ENCODE results near the gene LRRTM4.

The LRRTM4 gene

DNA sequence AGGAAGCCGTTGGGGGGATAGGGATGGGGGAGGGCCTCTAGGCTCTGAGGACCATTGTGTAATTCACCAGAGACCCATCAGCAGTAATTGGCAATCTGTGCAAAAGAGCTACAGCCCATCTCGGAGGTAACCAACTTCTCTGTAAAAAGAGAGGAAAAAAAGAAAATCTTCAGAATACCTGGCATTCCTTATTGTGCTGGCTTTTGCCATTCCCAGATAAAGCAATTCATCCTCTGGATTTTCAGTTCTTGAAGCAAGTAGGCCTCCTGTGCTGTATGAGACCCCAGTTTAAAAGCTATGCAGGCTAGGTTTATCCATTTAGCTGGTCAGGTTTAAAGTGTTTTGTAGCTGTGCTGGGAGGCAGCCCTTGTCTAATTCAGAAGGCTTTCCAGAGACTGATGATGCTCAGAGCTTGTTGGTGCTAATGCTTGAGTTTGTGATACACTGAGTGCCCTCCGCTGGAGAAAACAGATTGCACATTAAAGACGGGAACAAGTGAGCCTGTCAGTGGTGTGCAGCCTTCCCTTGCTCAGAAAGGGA is at the start of gene LRRTM4:
TSS of gene LRRTM4 (minus strand) at position 446 of the 540 bp plus-strand sequence.
- no peak for DNase-seq (ENCODE audit: low spot score)

DNA sequence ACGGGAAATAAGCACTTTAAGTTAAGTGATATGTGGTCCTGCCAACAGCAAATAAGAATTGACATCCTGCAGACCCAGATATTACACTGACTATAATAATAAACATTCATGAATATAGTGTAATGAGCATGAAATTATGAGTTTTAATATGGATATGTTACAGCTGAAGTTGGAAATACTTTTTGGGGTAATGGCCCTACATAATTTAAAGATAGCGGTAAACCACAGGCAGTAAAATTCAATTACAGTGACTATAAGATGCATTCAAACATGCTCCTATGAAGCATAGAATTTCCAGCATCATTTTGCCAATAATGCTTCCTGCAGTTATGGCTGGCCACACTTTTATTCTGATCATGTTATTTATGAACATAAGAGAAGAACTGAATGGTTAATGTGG is 49.4 kb upstream of the LRRTM4 start:
- no peak for DNase-seq (ENCODE audit: low spot score)

DNA sequence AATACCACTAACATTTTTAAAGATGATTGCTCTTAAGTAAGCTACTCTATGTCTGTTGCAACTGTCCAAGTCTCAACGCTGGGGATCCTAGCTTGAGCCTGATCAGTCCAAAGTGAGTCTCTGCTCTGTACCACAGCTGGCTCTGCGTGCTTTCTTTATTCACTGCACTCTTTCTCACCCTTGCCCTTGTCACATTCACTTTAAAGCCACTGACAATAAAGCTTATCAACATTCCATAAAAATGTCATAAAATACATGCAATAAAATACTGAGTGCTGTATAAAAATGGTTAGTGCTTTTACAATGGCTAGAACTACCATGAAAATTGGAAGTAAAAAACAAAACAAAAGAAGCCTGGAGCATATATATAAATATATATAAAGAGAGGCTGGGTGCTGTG is 45.5 kb upstream of the LRRTM4 start:
- no peak for DNase-seq (ENCODE audit: low spot score)

DNA sequence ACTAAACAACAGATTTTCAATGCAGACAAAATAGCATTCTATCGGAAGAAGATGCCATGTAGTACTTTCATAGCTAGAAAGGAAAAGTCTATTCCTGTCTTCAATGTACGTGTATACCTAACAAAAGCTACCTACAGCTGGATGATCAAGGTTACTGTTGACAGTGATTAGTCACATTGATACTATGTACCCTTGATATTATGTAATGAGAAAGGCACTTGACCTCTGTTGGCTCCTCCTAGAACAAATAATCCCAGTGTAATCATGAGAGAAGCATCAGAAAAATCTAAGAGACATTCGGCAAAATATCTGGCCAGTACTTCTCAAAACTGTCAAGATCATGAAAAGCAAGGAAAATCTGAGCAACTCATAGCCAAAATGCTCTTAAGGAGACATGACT is 44.4 kb upstream of the LRRTM4 start:
- peak; percentile 45 for DNase-seq (ENCODE audit: low spot score)

DNA sequence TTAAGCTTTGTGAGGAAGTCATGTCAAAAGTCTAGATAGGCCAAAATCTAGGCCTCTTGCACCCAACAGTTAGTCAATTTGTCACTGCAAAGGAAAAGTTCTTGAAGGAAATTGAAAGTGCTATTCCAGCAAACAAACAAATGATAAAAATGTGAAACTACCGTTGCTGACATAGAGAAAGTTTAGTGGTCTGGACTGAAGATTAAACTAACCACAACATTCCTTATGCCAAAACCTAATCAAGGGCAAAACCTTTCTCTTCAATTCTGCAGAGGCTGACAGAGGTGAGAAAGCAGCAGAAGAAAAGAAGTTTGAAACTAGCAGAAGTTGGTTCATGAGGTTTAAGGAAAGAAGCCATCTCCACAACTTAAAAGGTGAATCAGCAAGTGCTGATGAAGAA is 44.0 kb upstream of the LRRTM4 start:
- peak; percentile 51 for DNase-seq (ENCODE audit: low spot score)

DNA sequence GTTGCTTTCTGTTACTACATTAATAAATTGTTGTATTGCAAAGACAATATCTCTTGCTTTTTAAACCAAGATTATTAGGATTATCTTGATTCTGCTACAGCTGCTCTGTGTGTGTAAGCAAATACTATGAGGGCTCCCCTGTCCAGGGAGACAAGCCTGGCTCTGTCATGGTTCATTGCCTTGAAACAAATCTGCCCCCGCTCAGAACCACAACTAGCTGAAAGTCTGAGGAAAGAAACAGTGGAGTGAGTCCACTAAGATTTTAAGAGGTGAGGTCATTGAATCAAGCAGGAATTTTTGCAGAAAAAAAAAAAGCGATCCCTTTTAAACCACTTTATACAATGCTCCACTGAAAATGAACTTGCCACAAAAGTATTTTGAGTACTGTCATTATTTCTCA is 30.8 kb upstream of the LRRTM4 start:
- DNase-seq (ENCODE audit: low spot score): peak; percentile 86

DNA sequence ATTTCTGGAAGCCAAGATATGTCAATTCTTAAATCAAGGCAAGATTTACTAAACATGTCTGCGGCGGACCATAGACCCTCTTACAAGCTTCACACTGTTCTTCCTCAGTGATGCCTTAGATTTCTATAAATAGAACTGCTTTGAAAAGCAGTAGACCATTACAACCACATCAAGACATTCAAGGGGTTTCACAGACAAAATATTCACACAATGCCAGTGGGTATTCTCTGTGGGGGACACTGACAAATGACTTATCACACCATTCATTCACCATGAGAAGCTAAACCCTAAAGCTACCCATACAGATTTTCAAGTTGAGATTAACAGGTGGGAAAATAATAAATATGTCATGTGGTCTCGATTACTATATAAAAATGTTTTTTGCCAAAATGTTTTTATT is 15.9 kb upstream of the LRRTM4 start:
- peak; percentile 17 for DNase-seq (ENCODE audit: low spot score)

DNA sequence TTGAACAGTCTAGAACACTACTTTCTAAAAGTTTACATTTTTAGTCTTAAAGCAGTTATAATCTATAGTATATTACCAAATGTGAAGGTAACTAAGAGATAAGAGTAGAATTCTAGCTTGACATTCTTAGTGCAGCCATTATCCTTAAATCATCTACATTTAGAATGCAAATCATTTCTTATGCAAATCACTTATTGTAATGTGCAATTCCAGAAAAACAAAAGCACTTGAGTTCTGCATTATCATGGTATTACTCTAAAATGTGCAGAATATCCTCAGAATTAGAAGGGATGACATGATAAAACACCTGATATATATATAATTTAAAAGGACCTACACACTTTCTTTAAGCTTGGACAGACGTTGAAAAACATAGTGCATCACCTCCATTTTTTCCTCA is 712 bp upstream of the LRRTM4 start:
- DNase-seq (ENCODE audit: low spot score): no peak

DNA sequence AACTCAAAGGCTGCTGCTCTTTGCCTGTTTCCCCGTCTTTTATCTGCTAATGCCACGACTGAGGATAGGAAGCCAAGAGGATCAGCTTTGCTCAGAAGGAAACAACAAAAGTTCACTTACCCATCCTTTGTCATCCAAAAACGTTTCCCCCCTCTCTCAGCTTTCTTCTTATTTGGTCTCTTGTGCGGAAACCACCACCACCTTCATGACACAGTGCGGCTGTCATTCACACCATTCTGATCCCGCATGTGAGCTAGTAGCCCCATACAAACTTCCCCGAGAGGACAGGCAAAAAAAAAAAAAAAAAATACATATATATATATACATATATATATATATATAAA is 656 bp downstream of the LRRTM4 start:
- no peak for DNase-seq (ENCODE audit: low spot score)

DNA sequence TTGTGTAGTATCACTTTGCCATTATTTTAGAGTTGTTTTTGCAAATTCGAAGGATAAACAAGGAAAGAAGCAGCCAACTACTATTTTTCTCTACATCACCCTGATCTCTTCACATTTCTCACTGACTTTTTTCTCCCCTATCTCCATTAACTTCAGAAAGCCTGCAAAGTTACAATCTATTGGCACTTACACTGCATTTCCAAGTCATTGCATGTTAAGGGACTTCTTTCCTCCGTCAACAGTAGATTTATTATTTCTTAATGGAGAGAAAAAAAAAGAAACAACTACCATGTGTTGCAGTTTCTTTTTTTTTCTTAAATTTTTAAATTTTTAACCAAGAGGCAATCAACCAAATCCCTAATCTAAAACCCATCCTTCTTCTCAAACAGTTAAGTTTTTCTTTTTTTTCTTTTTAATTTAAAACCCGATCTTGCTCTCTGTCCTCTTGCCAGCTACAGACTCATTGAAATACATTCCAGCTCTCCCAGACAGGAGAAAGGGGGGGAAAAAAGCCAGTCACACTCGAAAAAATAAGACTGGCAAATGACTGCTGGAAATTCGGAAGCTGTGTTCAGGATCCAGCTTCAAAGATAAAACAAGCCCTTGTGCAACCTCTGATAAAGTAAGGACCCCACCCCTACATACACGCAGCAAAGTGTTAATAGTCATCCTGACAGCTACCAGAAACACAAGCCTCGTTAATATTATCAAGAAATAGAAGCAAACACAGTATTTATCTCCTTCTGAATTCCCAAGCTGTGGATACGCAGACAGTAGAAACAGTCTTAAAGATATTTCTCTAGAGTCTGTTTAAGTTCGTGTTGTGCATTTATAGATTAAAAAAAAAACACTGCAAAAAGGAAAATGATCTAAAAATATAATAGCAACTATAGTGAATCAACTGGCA is 1.3 kb downstream of the LRRTM4 start:
- DNase-seq (ENCODE audit: low spot score): no peak

DNA sequence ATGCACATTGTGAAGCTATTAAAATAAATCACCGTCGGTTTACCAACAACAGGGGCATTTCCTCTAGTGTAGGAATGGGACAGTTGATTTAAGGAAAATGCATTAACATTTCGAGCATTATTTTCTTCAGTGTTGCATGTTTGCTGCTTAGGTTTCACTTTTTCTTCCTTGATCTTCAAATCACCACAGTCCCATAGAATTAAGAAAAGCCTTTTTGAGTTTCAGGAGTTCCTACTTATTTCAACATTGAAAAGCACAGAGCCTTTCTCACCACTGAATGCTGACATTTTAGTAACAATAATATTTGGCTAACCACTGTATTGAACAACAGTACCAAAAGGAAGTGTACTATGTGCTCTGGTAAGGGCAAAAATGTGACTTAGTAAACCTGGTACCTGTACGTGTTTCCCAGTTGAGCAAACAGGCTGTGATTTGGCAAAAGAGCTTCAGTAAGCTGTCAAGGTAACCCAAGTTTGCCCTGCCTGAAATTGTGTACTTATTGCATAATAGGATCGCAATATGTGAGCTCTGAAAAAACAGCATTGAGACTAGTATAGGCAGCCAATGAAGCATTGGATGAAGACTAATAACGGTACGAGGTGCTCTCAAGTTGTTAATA is 2.2 kb downstream of the LRRTM4 start:
- no peak for DNase-seq (ENCODE audit: low spot score)

DNA sequence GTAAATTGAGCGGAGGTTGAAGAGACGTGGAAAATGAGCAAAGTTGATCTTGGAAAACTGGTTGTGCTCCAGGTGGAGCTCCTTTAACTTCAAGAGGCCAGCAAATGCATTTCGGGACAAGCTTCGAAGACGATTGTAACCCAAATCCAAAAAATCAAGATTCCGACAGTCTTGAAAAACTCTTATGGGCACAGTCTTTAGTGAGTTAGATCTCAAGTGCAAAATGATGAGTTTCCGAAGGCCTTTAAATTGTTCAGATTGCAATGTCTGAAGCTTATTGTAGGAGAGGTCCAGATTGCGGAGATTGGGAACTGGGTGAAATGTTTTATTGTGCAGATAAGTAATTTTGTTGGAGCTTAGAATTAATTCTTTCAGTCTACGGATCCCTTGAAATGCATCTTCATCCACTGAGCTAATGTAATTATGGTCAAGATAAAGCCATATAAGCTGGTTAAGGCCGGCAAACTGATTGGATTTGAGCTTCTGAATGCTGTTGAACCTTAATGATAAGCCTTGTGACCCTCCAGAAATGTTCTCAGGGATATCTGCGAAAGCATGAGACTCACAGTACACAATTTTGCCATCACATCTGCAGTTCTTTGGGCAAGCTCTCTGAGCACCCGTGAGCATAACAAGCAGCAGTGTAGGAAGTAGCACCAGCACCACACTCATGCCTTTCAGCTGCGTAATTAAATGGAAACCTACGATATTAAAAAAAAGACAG is 2.9 kb downstream of the LRRTM4 start:
- DNase-seq (ENCODE audit: low spot score): no peak

DNA sequence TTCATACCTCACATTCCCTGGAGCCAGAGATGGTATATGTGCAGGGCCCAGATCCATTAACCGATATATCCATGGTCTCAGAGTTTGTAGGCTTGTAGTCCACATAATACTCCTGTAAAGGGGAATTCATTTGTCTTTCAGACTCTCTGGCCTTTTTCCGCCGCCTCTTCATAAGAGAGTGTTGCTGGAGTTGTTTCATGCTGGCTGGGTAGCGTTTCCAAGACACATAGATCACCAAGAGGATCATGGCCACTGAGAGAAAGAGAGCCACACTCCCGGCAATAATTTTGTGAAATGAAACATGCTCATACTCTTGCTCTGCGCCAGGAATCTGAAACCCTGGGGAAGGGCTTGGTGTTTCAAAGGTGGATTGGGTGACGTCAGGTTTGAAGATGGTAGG is 3.9 kb downstream of the LRRTM4 start:
- no peak for DNase-seq (ENCODE audit: low spot score)

DNA sequence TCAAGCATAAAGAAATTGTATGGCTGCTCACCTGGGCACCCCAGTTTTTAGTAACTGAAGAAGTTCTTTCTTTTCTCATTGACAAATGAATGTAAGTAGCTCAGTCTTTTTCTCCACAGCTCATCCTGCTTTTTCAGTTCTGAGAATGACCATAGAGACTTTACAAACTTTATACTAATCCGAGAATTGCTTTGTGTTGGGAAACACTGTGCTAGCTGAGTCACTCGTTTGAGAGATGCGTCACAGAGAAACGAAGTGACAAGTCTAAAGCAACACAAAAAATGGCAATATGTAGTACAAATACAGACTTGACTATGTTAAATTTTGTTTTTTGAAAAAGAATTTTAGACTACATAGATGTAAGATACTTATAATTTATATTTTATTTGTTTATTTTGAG is 9.0 kb downstream of the LRRTM4 start:
- DNase-seq (ENCODE audit: low spot score): no peak

DNA sequence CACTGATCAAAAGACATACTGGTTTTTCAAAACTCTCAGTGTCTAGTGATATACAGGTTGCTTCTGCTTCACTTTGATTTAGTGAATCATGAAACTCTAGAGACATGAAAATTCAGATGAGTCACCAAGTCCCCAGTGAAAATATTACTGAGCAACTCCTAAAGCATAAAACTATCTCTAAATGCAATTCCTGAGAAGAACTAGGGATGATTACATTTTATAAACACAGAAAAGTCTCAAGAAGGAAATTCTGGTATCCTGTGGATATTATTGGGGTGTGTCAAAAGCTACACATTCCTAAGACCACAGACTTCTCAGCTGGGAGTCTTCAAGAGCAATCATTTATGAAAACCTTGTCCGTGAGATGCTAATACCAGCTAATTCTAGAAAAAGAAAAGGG is 9.7 kb downstream of the LRRTM4 start:
- DNase-seq (ENCODE audit: low spot score): peak; percentile 28

DNA sequence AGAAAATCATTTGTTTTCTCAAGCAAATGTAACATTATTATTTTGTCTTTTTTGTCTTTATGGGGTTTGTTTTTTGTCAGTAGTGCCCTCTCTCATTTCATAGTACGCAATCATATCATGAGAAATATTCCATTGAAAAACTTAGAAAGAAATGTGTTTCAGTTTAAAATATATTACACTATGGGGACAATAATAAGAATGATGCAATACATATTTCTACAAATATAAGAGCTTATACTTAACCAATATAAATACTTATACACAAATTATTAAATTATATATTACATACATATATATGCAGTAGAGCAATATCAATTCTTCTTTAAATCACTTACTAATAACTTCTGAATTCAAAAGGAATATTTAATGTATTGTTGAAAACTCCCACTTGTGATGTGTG is 13.7 kb downstream of the LRRTM4 start:
- no peak for DNase-seq (ENCODE audit: low spot score)

DNA sequence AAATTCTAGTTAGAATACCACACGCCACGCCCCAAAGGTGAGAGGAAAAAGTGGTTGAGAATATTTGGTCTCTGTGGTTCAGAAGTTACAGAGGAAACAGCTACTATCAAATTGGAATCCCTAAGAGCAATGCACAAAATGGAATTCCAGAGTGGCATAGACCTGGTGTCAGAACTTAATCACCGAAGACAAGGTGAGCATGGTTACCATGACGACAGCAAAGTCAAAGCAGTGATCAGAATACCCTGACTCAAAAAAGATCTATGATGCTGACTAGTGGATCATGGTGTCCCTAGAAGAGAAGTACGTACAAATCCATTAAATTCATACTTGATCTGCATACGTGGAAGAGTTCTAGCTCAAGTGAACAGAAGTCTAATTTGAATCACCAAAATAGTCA is 14.5 kb downstream of the LRRTM4 start:
- DNase-seq (ENCODE audit: low spot score): no peak

DNA sequence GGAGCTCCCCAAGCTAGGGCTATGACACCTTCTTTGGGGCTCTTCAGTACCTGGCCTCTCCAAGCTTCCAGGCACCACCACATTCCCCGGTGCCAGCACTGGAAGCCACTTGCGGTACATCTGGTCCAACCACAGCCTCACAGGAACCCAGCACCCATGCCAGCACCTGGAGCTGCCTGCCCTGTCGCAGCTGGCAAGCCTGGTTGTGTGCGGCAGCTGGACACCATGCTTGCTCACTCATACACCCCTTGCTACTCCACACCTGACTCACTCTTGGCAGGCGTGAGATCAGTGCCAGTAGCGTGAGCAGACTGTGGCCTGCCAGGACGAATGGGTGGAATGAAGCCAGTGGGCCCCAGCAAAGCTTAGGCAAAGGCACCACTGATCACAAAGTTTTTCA is 34.0 kb downstream of the LRRTM4 start:
- DNase-seq (ENCODE audit: low spot score): no peak

DNA sequence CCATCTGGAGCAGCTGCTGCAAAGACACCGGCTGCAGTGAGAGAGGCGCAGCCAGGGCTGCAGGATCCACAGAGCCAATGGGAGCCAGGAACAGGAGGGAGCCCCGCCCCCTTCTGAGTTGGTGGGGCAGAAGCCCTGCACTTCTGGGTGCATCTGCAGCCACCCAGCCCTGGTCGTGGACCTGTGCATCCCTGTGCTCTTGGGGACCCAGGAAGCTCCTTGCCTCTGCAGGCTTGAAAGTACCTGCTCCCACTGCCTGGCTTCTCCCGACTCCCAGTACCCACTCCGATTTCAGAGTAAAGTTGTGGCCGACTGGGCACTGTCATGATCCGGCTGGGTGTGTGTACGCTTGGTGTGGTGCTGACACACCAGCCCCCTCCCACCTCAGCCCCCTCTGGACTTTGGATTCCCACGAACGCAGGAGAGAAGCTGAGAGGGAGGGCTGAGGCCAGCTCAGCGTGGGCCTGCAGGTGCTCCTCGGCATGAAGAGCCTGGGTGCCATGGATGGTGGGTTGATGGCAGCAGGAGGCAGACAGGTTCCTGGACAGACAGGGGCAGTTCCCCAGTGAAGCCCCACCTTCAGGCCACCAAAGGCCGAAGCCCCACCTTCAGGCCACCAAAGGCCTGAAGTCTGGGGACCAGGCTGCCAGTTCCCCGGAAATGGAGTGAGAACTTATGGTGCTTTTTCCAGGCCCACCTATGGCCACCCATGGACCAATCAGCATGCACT is 34.9 kb downstream of the LRRTM4 start:
- DNase-seq (ENCODE audit: low spot score): no peak

DNA sequence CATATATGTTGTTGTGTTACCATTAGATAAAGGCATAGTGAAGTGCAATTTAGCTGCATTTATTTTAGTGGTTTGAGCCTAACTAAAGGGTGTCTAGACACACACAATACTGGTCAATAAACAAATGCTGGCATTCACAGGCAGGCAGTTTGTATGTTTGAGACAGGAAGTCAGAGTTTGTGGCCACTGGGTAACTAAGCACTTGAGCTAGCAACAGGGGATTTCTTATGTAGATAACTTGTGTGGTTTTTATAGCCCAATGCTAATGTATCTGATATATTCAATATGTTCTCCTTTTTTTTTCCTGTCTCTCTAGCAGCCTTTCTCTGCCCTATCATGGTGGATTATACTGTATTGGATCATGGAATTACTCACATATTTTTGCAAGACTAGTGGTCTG is 38.1 kb downstream of the LRRTM4 start:
- DNase-seq (ENCODE audit: low spot score): no peak

DNA sequence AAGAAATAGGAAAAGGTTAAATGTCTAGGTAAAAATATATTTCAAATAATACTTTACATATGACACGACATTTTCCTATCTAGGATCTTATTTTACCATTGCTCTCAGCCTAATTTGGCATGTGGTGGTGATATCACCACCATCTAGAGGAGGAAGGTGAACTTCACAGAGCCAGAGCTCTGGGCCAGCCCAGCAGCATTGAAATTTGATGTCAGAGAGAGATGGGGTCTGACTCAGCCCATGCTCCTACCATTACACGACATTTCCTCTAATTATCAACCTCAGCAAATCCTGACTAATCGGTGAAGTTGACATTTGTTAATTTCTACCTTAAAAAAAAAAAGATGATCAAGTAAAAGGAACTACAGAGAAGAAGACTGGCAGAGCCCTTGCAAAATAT is 42.3 kb downstream of the LRRTM4 start:
- peak; percentile 15 for DNase-seq (ENCODE audit: low spot score)

DNA sequence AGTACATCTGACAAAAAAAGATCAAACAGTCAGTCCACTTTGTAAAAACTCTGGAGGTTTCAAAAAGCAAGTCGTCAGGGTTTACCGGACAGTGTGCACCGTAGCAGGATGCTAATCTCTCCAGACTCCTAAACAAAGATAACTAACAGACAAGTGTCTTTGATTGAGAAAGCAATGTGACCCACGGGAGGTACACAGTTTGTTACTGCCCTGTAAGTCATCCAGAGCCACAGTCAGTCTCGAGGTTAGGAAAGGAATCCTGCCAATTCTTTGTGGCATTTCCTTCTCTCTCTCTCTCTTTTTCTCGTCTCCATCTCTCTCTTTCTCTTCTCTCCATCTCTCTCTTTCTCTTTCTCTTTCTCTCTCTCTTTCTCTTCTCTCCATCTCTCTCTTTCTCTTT is 42.8 kb downstream of the LRRTM4 start:
- no peak for DNase-seq (ENCODE audit: low spot score)

Data from kidney tubule cell (primary cell).